HG03060 (cell line): Measurements from ENCODE around the gene INSR.
"Not testable (repeated sequence)": the region's sequence is repeated elsewhere in the genome, so short reads cannot be mapped to it uniquely, and the experiment has no call there.

ENCODE experiments used
- ATAC-seq: cut with Tn5 transposase; IDR thresholded peaks from one replicate; pipeline ENCODE4 v1.9.1; 2021; ENCODE audit warnings: low read depth, moderate number of reproducible peaks; ENCODE audit not compliant: unreplicated experiment

Gene INSR

DNA sequence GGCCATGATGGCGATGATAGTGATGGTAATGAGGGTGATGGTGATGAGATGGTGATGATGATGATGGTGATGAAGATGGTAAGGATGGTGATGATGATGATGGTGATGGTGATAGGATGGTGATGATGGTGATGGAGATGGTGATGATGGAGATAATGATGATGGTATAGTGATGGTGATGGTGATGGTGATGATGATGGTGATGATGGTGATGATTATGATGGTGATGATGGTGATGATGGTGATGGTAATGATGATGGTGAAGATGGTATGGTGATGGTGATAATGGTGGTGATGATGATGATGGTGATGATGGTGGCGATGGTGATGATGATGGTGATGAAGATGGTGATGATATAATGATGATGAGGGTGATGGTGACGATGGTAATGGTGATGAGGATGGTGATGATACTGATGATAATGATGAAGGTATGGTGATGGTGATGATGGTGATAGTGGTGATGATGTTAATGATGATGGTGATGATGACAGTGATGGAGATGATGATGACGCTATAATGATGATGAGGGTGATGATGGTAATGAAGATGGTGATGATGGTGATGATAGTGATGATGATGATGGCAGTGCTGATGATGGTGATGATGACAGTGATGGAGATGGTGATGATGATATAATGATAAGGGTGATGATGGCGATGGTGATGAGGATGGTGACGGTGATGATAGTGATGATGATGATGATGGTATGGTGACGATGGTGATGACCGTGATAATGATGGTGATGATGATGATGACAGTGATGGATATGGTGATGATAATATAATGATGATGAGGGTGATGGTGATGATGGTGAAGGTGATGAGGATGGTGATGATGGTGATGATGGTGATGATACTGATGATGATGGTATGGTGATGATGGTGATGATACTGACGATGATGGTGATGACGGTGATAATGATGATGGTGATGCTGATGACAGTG is 187.2 kb downstream of the INSR start:
- ATAC-seq = no peak

DNA sequence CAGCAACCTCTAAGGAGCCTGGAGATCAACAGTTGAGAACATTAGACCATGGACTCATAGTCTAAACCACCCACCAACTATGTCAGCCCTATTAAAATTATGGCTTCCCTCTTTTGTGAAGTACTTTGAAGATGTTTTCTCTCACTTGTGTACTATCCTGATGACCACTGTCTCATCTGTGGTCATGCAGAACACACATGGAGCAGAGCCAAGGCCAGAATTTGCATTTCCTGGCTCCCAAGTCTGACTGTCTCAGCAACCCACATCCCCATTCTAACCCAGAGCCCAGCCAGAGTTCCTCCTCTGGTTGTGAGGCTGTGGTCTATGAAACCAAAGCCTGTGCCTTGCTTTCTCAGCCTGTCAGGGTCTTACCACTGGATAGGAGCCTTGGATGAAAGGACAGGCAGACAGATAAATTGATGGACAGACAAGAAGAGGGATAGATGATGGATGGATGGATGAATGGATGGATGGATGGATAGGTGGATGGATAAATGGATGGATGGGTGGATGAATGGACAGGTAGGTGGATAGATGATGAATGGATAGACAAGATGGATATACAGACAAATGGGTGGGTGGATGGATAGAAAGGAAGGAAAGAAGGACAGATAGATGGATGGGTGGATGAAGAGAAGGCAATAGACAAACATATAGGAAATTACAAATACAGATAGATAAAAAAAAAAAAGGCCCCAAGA is 189.3 kb downstream of the INSR start:
- ATAC-seq = no peak

DNA sequence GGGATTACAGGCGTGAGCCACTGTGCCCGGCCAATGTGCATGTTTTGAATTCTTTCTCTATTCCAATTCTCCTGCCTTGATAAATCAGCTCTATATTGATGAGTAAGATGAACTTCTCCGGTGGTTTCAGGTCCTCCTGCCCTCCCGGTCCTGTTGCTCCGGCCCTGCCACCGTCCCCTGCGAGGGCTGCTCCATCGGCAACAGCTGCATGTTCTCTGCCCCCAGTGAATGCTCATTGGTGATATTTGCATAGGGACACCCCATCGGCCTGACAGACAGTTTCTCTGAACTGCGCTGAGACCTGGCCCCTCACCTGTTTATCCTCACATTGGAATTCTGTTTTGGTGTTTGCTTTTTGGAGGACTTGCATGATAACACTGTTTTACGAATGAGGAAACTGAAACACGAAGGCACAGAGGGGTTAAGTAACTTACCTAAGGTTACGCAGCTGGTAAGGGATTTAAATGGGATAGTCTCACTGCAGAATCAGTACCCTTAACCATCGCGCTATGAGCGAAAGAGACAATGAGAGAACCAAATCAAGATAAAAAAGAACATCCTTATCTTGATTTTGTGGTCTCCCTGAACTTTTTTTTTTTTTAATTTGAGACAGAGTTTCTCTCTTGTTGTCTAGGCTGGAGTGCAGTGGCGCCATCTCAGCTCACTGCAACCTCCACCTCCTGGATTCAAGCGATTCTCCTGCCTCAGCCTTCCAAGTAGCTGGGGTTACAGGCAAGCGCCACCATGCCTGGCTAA is 192.5 kb downstream of the INSR start:
- no peak for ATAC-seq

DNA sequence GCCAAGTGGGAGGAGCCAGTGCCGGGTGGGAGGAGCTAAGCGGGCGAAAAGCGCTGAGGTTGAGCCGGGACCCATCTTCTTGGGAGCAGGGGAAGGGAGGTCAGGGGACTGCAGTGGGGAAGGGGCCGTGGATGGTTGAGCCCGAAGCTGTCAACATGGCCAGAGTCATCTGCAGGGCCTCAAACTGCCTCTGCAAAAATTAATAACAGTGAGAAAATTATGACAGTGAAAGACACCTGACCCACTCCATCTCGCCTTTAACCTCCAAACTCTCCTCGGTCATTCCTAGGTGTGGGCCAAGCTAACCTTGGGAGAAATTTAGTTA is 194.7 kb downstream of the INSR start:
- ATAC-seq = no peak

DNA sequence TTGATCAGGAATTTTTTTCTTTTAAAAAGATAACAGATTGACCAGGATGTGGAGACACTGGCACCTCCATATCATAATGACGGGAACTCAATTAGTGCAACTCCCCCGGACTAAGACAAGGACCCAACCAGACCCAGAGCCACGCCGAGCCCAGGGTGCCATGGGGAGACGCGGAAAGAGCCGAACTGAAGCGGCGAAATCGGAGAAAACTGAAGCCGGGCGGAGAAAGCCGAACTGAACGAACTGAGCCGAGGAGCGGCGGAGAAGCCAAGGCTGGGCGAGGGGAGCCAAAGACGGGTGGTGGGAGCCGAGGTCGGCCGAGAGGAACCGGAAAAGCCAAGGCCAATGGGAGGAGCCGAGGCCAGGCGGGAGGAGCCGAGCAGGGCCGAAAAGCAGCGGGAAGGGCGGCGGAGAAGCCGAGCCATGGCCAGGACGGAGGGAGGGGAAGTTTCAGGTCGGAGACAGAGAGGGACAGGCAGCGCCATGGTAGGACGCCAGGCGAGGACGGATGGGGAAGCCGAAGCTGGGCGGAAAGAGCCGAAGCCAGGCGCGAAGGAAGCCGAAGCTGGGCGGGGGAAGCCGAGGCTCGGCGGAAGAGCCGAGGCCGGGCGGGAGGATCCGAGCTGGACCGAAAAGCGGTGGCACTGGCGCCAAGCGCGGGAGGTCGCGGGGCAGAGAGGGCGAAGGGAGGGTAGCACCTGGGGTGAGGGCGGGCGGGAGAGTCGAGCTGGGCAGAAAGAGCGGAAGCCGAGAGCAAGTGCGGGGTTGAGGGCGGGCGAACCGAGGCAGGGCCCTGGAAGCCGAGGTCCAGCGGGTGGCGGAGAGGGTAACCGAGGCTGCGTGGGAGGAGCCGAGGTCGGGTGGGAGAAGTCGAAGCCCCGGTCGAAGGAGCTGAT is 195.3 kb downstream of the INSR start:
- ATAC-seq = peak; percentile 69

DNA sequence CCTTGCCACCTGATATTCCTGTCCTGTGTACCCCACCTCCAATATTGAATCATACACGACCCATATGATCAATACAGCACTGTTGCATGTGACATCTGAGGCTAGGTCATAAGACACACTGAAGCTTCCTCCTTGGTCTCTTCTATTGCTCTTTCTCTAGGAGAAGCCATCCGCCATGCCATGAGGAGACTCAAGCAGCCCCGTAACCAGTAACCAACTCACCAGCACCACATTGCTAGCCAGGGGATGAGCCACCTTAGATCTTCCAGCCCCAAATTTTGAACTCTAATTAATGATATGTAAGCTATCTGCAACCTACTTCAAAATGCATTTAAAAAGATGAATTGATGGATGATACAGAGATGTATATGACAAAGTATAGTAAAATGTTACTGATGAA is 196.1 kb downstream of the INSR start:
- no peak for ATAC-seq

DNA sequence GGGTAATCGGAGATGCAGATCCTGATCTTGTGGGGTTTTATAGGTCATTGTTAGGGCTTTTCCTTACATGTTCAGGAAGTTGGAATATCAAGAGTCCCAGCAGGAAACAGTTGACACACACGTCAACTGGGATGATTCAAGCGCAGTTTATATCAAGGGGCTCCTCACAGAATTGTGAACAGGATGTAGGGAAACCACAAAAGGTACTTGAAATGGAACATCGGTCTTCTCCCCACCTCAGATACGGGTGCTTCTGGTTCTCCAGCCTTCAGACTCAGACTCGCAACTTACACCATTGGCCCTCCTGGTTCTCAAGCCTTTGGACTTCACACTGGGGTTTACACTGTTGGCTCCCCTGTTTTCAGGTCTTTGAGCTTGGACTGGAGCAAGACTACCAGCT is 205.2 kb downstream of the INSR start:
- no peak for ATAC-seq

DNA sequence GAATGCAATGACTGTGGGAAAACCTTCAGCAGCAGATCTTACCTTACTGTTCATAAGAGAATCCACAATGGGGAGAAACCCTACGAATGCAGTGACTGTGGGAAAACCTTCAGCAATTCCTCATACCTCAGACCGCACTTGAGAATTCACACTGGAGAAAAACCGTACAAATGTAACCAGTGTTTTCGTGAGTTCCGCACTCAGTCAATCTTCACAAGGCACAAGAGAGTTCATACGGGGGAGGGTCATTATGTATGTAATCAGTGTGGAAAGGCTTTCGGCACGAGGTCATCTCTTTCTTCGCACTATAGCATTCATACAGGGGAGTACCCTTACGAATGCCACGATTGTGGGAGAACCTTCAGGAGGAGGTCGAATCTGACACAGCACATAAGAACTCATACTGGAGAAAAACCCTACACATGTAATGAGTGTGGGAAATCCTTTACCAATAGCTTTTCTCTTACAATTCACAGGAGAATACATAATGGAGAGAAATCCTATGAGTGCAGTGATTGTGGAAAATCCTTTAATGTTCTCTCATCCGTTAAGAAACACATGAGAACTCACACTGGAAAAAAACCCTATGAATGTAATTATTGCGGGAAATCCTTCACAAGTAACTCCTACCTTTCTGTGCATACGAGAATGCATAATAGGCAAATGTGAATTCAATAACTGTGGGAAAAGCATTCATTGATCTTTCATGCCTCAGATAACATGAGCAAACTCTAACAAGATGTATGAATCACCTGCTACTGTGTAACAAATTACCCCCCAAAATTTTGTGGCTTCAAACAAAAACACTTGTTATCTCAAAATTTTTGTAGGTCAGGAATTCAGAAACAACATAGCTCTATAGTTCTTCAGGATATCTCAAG is 210.9 kb downstream of the INSR start:
- ATAC-seq = no peak

DNA sequence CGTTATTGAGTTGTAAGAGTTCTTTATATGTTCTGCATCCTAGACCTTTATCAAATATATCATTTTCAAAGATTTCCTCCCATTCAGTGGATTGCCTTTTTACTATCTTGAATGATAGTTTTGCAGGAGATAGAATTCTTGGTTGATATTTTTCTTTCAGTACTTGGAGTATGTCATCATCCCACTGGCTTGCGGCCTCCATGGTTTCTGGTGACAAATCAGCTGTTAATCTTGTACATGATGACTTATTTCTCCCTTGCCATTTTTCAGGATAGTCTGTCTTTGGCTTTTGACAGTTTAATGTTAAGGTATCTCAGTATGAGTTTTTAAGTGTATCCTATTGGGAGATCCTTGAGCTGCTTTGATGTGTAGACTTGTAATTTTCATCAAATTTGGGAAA is 216.2 kb downstream of the INSR start:
- ATAC-seq = no peak

DNA sequence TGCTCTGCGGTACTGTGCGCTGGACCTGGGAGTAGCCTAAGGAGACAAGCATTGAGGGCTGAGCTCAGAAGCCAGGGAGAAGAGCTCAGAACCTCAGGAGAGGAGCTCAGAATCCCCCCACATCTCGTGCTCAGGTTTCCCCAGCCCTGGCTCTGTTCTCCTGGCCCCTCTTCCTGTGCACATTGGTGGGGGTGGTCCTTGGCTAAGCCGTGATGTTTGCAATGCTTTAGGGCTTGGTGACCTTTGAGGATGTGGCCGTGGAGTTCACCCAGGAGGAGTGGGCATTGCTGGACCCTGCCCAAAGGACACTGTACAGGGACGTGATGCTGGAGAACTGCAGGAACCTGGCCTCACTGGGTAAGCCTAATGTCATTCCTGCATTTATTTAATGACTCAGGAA is 218.1 kb downstream of the INSR start:
- ATAC-seq = no peak

DNA sequence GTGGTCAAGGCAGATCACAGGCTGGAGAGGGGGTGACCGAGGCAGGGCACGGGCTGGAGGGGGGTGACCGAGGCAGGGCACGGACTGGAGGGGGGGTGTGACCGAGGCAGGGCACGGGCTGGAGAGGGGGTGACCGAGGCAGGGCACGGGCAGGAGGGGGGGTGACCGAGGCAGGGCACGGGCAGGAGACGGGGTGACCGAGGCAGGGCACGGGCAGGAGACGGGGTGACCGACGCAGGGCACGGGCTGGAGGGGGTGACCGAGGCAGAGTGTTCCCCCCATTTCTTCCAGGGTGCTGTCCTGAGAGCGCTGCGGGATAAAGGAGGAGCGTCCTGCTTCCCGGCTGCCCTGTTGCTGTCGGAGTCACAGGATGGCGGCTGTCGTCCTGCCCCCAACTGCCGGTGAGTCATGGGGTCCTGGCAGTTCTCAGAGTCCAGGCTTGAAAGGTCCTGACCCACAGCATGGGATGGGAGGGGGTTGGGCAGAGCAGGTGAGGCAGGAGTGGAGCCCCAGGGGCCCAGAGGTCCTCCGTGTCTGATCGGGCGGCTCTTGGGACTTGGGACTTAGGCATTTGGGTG is 219.4 kb downstream of the INSR start:
- ATAC-seq = no peak

DNA sequence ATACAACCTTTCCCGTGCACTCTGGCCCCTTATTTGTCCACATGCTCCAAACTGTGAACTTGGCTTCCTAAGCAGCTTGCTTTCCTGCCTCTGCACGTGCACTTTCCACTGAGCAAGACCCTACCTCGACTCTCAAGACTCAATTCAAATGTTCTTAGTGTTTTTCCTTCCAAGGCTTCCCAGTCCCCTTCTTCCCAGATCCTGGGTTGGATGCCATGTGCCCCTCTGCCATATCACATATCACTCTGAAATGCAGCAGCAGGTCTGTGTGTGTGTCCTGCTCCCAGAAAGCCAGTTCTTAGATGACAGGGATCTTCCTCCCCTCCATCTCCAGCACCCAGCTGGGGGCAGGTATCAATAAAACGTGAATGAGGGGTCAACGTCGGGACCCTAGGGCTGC is 221.7 kb downstream of the INSR start:
- ATAC-seq = no peak

DNA sequence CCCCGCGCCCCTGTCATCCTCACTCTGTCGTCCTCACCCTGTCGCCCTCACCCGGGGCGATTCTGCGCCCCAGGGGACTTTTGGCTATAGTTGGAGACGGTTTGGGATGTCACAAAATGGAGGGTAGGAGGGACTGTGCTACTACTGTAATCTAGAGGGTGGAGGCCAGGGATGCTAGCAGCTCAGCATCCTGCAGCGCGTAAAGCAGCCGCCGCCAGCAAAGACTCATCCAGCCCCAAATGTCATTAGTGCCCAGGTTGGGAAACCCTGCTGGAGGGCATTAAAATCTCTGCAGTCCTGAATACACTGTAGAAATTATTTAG is 224.3 kb downstream of the INSR start:
- ATAC-seq = peak; percentile 9

DNA sequence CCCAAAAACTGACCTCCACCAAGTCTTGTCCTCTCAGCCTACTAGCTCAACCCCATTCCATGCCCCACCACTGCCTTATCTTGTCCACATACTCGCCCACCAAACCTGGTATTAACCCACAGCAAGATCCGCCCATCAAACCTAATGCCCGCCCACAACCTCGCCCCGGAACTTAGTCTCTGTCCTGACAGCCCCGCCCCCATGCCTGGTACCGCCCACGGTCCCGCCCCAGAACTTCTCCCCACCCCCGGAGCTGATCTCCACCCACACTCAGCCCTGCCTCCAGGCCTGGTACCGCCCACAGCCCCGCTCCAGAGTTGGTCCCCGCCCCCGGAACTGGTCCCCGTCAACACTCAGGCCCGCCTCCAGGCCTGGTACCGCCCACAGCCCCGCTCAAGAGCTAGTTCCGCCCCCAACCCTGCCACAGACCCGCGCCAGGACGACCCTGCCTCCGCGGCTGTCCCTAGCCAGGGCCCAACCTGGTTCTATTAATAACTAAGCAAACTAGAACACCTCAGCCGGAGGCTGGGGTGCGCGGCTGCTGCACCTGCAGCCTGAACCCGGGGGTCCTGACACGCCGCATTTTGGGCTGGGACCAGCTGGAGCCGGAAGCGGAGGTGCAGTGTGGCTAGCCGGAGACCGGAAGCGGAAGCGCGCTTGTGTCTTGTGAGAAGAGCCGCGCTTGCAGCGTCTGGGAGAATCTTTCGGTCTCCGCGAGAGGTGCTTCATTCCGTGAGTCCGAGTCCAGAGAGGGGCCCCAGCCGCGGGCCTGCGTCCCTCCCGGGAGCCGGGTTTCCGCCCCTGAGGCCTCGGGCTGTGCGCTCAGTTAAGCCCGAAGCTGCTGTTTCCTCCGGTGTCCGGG is 224.9 kb downstream of the INSR start, which contains the start of gene ZNF557:
TSS of gene ZNF557 (plus strand) at position 662 of the 862 bp plus-strand sequence. CDS start 5,372 bp downstream, outside the sequence.
- ATAC-seq = peak; percentile 47

DNA sequence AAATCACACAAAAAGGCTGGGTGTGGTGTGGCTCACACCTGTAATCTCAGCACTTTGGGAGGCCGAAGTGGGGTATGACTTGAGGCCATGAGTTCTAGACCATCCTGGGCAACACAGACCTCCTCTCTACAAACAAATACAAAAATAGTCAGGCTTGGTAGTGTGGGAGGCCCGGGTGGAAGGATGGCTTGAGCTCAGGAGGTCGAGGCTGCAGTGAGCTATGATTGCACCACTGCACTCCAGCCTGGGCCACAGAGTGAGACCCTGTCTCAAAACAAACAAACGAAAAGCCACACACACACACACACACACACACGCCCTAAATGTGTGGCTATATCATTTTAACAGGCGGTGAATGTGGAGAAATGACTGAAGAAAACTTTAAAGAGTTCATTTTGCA is 225.6 kb downstream of the INSR start:
- ATAC-seq = no peak

DNA sequence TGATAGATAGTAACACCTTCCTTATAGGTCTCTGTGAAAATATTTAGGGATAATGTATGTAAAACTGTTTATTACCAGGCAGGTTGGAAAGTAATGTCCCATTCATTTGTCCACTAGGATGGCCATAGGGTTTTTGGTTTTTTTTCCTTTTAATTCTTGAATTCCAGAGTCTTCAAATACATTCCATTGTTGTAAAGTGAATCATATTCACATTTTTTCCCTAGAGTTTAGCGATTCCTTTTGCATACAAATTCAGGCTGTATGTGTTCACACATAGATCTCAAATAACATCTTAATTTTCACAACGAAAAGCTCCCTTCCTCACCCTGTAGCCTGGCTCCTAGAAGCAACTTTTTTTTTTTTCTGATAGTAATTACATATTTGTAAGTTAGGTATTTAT is 226.5 kb downstream of the INSR start:
- ATAC-seq = no peak

DNA sequence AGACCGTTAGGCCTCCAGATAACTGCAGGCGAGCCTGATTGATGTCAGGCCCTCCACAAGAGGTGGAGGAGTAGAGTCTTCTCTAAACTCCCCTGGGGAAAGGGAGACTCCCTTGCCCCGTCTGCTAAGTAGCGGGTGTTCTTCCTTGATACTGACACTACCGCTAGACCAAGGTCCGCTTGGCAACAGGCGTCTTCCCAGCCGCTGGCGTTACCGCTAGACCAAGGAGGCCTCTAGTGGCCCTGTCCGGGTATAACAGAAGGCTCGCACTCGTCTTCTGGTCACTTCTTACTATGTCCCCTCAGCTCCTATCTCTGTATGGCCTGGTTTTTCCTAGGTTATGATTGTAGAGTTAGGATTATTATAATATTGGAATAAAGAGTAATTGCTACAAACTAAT is 227.1 kb downstream of the INSR start:
- not testable (repeated sequence) for ATAC-seq

DNA sequence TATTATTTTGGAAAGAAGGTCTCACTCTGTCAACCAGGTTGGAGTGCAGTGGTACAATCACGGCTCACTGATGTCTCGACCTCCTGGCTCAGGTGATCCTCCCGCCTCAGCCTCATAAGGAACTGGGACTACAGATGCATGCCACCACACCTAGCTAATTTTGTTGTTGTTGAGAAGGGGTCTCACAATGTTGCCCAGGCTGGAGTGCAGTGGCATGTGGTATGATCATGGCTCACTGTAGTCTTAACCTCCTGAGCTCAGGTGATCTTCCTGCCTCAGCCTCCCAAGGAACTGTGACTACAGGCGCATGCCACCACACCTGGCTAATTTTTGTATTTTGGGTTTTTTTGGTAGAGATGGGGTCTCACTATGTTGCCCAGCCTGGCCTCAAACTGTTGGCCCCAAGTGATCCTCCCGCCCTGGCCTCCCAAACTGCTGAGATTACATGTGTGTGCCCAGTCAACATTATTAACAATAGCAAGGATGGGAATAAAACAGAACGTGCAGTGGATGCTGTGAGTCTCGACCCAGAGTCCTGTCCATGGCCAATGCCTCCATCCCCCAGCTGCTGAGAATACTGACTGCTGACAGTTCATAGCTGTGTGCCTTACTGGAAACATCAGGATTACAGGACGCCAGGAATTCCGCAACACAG is 230.3 kb downstream of the INSR start:
- no peak for ATAC-seq
